HG03520 (cell line): ENCODE results near the gene GOLGA6A.
"Not testable (repeated sequence)": the region's sequence is repeated elsewhere in the genome, so short reads cannot be mapped to it uniquely, and the experiment has no call there.

Source experiments
- ATAC-seq: cut with Tn5 transposase; IDR thresholded peaks from one replicate; pipeline ENCODE4 v1.9.1; 2021; ENCODE audit warnings: mild to moderate bottlenecking, moderate library complexity; ENCODE audit not compliant: unreplicated experiment

The GOLGA6A gene

DNA sequence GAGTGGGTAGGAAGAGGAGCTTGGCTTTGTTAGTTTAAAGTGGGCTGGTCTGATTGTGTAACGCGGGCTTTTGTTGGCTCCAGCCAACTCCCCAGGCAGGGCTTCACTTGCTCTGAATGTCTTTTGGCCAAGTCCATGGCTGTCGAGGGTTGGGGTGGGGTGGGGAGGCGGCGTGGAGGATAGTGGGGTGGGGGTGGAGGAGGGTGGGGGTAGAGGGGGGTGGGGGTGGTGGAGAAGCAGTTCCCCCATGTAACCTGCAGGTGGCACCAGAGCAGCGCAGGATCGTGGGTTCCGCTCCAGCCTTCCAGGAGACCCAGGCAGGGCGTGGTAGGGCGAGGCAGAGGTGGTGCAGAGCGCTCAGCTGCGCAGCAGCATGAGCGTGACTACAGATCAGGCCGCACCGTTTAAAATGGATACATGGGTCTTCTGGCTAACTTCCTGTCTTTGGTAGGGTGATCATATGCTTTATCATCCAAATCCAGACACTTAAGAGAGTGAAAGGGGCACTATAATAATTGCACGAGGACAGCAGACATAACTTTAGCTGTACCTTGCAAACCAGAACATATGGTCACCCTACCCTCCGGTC lies 28.3 kb downstream of the GOLGA6A start:
- peak; percentile 63 for ATAC-seq

DNA sequence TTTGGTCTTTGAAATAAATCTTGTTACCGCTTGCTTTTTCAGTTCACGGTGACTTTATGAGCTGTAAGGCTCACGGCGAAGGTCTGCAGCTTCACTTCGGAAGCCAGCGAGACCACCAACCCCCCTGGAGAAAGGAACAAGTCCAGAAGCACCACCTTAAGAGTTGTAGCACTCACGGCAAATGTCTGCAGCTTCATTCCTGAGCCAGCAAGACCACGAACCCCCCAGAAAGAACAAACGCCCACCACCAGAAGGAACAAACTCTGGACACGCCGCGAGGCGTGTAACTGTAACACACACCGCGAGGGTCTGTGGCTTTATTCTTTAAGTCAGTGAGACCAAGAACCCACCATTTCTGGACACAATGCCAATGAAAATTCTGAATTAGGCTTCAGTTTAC lies 28.8 kb downstream of the GOLGA6A start:
- no peak for ATAC-seq

DNA sequence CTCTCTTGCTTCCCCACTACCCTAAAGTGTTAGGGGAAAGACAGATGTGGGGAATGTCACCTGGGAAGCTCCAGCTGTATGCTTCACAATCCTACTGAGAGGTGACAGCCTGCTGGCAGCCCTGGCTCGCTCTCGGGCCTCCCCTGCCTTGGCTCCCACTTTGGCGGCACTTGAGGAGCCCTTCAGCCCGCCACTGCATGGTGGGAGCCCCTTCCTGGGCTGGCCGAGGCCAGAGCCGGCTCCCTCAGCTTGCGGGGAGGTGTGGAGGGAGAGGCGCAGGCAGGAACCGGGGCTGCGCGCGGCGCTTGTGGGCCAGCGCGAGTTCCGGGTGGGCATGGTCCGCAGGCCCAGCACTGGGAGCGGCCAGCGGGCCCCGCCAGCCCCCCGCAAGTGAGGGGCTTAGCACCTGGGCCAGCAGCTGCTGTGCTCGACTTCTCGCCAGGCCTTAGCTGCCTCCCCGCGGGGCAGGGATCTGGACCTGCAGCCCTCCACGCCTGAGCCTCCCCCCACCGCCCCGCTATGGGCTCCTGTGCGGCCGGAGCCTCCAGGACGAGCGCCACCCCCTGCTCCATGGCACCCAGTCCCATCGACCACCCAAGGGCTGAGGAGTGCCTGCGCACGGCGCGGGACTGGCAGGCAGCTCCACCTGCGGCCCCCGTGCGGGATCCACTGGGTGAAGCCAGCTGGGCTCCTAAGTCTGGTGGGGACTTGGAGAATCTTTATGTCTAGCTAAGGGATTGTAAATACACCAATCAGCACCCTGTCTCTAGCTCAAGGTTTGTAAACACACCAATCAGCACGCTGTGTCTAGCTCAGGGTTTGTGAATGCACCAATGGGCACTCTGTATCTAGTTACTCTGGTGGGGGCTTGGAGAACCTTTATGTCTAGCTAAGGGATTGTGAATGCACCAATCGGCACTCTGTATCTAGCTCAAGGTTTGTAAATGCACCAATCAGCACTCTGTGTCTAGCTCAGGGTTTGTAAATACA lies 29.8 kb downstream of the GOLGA6A start:
- not testable (repeated sequence) for ATAC-seq

DNA sequence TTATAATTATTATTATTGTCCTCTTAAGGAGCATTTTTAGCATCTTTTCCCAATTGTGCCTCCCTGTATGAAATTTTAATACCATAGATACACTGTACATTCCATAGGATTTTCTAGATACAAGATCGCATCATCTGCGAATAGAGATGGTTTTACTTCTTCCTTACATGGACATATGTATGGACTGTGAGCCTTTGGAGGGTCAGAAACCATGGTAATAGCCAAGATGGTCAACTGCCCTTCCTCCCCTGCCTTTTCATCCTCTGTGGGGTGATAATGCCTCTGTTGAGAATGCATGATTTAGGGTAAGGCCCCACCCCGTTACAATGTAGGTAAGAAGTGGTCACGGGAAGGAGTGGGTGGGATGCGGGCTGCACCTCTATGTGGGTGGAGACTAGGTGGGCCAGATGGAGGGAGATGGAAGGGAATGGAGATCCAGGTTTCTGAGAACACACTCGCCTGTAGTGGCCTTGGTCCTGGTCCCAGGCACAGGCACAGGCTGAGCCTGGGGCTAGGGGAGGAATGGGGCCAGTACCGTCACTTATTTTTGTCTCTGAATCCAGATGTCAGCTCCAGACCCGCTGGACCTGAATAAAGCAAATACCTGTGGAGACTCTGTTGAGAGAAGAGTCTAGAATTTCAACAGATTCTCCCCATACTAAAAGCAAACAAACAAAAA lies 31.7 kb downstream of the GOLGA6A start:
- ATAC-seq: no peak

DNA sequence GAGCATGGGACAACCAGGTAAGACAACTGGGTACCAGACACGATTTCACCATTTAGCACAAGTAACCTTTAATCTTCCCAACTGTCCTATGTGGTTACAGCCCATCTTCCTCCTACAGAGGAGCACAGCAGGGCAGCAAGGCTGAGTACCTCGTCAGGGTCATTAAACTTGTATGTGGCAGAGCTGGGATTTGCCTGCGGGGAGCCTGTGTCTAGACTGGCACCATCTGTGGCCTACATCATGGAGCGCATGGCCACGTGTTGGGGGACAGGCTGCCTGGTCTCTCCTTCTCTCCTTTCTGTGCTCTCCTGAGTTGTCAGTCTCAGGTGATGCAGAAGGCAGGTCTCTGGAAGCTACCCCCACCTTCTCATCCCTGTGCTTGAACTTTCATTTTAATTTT lies 32.2 kb downstream of the GOLGA6A start:
- ATAC-seq: no peak

DNA sequence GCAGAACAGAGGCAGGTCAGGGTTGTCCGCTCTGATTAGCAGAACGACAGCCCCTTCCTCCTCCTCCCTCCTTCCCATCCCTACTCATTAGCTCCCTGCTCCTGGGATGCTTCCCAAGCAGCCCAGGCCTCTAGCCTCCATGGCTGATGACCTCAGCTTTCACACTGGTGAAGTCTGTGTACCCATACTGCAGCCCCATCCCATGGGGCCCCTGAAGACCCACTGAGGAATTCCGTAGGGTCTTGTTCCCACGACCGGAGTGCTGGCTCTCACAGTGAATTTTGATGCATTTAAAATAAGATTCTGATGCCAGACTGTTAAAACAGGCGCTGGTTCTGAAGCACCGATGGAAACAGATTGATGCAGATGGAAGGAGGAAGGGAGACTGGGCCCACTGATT lies 36.1 kb downstream of the GOLGA6A start:
- ATAC-seq: no peak

DNA sequence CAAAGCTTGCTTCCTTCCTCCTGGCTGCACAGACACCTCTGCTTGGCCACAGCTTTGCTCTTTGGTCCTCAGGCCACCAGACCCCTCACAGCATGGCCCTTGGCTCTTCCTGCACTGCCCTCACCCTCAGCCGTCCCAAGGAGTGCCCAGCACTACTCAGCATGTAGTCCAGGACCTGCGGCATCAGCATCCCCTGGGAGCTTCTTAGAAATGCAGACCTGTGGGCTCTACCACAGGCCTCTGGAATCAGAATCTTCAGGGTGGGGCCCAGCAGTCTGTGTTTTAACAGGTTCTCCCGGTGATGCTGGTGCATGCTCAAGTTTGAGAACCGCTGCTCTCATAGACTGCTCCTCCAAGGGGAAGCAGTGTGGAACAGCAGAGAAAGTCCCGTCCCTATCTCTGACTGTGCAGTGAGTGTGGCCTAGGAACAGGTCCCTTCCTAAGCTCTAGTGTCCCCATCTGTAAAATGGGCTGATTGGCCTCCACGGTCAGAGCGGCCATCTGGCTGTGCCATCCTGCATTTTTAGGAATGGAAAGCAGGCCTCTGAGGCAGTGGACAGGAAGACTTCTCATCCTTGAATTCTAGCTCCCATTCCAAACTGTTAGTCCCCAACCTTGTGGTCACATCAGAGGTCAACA lies 36.6 kb downstream of the GOLGA6A start:
- no peak for ATAC-seq

DNA sequence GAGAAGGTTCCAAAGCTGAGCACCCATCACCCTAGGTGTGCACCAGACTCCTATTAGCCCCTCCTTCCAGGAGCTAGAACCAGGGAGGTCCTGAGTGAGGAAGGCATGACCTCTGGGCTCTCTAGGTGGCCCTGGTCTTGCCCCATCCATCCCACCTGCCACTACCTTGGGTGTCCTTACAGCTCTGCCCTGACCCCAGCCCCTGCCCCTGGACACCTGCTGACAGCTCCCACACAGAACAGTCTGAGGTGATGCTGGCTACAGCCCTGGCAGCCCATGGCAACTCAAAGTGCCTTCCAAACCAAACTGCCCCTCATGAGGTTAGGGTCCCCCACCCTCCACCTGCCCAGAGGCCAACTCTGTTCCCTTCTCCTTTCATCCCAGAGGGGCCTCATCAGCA lies 37.2 kb downstream of the GOLGA6A start:
- no peak for ATAC-seq

DNA sequence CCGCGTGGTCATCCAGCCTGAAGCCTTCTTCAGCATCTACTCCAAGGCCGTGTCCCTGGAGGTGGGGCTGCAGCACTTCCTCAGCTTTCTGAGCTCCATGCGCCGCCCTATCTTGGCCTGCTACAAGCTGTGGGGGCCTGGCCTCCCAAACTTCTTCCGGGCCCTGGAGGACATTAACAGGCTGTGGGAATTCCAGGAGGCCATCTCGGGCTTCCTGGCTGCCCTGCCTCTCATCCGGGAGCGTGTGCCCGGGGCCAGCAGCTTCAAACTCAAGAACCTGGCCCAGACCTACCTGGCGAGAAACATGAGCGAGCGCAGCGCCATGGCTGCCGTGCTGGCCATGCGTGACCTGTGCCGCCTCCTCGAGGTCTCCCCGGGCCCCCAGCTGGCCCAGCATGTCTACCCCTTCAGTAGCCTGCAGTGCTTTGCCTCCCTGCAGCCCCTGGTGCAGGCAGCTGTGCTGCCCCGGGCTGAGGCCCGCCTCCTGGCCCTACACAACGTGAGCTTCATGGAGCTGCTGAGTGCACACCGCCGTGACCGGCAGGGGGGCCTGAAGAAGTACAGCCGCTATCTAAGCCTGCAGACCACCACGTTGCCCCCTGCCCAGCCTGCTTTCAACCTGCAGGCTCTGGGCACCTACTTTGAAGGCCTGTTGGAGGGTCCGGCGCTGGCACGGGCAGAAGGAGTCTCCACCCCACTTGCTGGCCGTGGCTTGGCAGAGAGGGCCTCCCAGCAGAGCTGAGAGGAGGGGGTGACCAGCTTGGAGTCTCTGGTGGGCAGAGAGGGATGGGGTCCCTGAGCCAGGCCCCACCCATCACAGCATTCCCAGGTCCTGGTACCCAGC lies 37.9 kb downstream of the GOLGA6A start:
- ATAC-seq: no peak

DNA sequence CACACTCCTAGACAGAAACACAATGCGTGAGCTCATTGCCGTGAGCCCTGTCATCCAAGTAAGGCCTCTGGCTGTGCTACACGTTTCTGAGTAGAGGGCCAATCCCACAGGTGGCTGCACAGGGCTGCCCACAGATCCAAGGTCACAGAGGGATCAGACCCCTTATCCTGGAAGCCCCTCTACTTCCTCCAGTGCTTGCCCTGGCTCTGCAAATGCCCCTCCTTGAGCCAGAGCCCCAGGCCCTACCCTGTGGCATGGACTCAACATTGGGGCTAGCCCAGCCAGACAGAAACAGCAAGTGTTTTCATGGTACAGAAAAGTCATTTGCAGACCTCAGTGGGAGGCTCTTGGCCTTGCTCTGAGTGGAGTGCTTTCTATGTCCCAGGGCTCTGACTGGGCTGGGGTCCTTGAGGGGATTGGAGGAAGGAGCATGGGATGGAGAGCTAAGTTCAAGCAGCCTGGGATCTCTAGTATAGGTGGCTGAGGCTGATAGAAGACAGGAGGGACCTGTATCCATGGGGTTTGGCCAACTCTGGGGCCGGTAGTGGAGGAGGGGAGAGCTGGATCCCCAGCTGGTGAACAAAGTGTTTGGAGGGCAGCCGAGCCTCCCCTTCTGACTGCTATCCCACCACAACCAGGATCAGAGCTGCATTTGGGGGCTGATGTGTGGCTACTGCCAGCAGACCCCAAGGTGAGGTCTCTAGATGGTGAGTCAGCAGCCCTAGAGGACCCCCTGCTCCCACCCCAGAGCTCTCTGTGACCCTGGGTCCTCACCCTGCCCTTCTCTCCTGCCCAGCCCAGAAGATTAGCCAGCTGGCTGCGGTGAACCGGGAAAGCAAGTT lies 38.7 kb downstream of the GOLGA6A start:
- no peak for ATAC-seq

DNA sequence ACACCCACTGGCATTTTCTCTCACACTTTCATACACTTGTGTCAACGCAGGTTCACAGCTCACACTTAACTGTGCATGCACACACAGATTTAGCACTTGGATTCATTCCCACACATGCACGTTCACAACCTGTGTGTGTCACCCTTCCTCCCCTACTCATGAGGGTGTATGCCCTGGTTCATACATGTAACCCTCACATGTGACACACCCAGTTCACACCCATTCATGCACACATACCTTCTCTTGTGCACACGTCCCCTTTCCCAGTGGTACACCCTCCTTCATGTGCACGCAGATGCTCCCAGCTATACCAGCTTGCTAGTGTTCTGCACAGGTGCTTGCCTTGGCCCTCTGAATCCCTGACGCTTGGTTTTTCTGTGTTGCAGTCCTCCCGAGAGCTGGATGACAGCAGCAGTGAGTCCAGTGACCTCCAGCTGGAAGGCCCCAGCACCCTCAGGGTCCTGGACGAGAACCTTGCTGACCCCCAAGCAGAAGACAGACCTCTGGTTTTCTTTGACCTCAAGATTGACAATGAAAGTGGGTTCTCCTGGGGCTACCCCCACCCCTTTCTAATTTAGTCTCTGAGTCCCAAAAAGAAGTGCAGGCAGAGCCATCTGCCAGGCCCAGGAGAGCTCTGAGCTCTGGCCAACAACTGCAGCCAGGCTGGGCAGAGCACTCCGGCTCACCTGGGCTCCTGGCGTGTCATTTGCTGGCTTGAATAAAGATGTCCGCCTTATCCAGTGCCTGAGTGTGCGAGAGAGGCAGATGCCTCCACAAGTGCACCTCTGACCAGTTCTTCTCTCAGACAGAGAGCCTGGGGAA lies 39.5 kb downstream of the GOLGA6A start:
- no peak for ATAC-seq

DNA sequence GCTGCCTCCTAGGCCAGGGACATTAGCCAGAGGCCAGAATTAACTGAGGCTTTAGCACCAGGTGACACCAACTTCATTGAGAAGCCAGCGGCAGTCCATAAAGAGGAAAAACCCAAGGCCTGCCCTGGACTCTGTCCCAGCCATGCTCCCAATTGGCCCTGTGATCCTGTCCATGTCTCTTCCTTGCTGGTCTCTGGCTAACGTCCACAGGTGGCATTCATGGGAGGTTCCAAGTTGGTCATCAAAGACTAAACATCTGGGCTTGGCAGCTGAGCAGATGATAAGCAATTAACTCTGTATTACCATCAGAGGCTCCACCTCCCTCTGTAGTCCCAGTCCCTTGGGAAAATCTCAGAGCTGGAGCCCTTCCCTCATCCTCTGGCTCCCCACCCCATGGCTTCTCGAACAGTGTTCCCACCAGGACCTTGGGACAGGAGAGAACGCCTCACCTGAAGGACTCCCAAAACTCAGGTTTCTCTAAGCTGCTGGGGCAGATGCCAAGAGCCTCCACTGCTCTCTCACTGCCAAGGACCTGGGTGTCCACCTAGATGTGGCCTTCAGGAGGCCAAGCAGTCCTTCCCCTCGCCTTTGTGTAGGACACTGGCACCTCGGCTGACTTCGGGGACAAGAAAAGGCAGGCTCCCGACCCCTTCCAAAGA lies 40.4 kb downstream of the GOLGA6A start:
- no peak for ATAC-seq

DNA sequence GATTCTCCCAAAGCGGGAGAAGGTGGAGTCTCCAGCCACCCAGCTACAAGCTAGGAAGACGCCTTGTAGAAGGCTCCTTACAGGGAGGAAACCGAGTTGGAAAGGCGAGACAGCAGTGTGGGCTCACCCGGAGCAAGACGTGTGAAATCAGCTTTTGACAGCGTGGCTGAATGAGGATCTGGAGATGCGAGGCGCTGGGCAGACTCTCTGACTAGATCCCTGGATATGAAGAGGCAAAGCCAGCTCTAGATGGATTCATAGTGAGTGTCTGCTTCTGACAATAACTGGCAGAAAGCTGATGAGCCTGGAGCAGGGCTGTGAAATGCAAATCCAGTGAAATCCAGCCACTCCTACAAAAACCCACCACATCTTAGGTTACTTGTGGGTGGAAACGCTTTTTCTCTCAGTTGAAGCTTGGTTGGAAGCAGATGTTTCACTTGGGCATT lies 41.0 kb downstream of the GOLGA6A start:
- no peak for ATAC-seq

DNA sequence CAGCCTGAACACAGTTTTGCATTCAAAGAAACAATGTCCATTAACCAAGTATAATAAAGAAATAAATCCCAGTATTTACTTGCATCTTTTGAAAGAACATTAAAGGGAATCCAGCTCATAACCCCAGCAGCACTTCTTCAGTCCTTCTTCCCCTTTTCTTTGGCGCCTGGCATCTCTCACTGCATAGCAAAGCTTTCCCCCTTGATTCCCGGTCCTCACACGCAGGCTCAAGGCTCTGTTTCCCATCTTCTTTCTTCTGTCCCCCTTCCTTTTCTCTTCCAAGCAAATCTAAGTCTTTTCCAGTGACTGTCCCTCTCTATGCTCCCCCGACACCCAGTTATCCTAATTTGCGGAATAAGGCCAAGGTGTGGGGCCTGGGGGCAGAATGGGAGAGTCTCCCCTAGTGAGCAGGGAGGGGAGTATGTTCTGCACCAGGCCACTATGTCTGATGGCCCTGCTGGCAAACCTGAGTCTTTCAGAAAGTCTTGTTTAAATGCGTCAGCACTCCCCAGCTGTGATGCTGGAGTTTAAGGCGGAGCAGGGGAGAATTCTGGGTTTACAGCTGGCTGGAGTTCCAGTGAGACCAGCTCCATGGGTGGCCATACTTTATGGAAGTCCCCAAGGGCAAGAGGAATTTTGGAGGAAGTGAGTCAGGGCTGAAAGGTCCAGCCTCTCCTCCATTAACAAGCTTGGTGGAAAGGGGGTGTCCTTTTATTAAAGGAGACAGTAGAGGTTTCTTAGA lies 42.1 kb downstream of the GOLGA6A start:
- no peak for ATAC-seq

DNA sequence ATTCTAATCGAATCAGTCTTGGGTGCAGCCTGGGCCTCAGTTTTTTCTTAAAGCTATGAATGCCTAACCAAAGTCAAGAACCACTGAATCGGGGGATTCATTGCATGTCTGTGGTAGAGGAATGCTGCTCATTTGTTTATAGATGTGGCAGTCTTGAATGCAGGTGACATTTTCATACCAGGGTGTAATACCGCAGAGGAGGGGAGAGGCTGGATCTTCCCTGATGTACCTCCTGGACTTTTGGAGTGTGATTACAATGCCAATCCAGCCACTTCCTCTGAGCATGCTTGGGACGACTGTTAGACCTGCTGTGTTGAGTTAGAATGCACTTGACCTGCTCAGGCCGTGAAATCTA lies 42.7 kb downstream of the GOLGA6A start:
- no peak for ATAC-seq

DNA sequence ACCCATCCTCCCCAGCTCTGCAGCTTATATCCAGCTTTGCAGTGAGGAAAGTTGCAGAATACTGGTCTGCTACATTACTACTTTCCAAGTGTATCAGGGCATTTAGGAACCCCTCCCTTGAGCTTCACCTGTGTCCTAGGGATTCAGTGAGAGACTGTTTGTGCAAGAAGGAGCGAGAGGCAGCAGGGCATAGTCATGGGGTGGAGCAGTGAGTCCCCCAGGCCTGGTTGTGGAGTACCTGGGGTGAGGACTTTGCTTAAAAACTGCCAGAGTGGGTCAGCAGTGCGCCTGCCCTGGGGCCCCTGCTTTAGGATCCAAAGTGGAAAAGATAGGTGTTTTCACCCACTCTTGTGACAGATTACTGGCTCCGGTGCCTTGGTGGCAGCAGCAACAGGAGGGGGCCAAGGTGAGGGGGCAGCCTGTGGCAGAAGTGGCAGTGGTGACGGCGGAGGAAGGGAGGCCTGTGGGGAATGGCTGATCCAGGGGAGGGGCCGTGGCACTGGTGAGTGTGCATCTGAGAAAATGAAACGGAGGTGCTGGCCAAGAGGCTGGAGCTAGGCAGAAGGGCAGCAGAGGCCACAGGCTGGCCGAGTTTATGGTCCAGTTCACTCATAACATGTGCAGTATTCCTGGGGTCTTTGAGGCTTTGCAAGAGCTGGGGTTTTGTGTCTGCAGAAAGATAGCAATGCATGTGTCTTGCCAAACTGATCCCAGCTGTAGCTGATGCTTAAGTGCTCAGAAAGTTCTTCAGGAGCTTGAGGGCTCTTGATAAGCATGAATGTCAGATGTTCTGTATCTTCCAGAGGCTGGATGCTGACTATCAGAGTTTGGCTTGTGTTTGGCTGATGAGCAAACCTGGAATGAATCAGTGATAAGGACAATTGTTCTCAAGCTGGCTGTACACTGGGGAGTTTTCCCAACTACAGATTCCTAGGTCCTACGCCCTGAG lies 43.4 kb downstream of the GOLGA6A start:
- ATAC-seq: no peak
